ENCODE measurements around the gene IRX3.

DNA sequence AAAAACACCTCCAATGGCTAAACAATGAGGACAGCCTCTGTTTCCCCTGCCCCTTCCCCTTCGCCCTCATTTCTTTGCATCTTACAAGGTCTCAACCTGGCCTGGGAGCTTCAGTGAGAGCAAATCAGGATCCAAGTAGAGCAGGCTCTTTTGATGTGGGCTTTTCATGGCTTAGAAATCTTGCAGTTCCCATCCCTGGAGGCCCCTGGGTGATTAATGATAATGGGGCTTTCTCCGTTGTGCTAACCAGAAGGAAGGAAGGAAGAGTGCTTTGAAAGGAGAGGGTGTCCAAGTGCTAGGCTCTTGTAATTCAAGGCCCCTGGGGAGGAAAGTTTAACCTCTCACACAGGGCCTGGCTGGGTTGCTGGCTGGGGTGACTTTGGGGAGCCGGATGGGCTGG is 18.5 kb upstream of the IRX3 start:
- TF ChIP-seq, protein P1, sequence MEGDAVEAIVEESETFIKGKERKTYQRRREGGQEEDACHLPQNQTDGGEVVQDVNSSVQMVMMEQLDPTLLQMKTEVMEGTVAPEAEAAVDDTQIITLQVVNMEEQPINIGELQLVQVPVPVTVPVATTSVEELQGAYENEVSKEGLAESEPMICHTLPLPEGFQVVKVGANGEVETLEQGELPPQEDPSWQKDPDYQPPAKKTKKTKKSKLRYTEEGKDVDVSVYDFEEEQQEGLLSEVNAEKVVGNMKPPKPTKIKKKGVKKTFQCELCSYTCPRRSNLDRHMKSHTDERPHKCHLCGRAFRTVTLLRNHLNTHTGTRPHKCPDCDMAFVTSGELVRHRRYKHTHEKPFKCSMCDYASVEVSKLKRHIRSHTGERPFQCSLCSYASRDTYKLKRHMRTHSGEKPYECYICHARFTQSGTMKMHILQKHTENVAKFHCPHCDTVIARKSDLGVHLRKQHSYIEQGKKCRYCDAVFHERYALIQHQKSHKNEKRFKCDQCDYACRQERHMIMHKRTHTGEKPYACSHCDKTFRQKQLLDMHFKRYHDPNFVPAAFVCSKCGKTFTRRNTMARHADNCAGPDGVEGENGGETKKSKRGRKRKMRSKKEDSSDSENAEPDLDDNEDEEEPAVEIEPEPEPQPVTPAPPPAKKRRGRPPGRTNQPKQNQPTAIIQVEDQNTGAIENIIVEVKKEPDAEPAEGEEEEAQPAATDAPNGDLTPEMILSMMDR (IDR thresholded peaks at IDR 0.05; ENCODE audit: control extremely low read depth in 1 of 3, insufficient read depth in 1 of 3, low read depth in 1 of 3, low read length in 3 of 3), result no peak
- TF ChIP-seq, protein P2, sequence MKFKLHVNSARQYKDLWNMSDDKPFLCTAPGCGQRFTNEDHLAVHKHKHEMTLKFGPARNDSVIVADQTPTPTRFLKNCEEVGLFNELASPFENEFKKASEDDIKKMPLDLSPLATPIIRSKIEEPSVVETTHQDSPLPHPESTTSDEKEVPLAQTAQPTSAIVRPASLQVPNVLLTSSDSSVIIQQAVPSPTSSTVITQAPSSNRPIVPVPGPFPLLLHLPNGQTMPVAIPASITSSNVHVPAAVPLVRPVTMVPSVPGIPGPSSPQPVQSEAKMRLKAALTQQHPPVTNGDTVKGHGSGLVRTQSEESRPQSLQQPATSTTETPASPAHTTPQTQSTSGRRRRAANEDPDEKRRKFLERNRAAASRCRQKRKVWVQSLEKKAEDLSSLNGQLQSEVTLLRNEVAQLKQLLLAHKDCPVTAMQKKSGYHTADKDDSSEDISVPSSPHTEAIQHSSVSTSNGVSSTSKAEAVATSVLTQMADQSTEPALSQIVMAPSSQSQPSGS (IDR thresholded peaks at IDR 0.05; ENCODE audit: low read length), result no peak
- TF ChIP-seq CHD2 (IDR thresholded peaks at IDR 0.05; ENCODE audit: low read length) (no peak), CEBPB (IDR thresholded peaks at IDR 0.05; ENCODE audit: low read depth, low read length) (no peak), ZNF274 (IDR thresholded peaks at IDR 0.05; ENCODE audit: borderline replicate concordance, extremely low read depth, low read length) (no peak), PHF8 (conservative IDR thresholded peaks at IDR 0.05; ENCODE audit: low read depth, low read length) (no peak), RAD21 (IDR thresholded peaks at IDR 0.05 in 1 of 2, conservative IDR thresholded peaks at IDR 0.05 in 1 of 2; ENCODE audit: low read depth in 2 of 2, low read length in 2 of 2) (no peak), POLR2A (IDR thresholded peaks at IDR 0.05; ENCODE audit: control extremely low read depth in 1 of 2, low read depth in 2 of 2, low read length in 2 of 2) (no peak)
- TF ChIP-seq, protein P3, sequence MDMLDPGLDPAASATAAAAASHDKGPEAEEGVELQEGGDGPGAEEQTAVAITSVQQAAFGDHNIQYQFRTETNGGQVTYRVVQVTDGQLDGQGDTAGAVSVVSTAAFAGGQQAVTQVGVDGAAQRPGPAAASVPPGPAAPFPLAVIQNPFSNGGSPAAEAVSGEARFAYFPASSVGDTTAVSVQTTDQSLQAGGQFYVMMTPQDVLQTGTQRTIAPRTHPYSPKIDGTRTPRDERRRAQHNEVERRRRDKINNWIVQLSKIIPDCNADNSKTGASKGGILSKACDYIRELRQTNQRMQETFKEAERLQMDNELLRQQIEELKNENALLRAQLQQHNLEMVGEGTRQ (IDR thresholded peaks at IDR 0.05; ENCODE audit: low read length), result no peak

Data from H1 (cell line).